Effector memory CD4-positive, alpha-beta T cell (primary cell): ENCODE measurements around the gene NOXRED1.

Experiments used
- DNase-seq, 3 donors: peaks; one replicate each; pipeline ENCODE4 v3.0.0-alpha.2; 2020
- H3K27ac ChIP-seq: 2 replicates; pipeline ENCODE4 v1.7.0; 2013; ENCODE audit warnings: mild to moderate bottlenecking, low read length, moderate library complexity; ENCODE audit not compliant: insufficient read depth, poor library complexity, severe bottlenecking
- H3K27me3 ChIP-seq: replicated peaks from 2 replicates; pipeline ENCODE4 v1.7.0; 2013; ENCODE audit warnings: mild to moderate bottlenecking, low read length; ENCODE audit not compliant: insufficient read depth, control insufficient read depth, poor library complexity, severe bottlenecking
- H3K36me3 ChIP-seq: 2 replicates; pipeline ENCODE4 v1.7.0; 2013; ENCODE audit warnings: mild to moderate bottlenecking, low read length, moderate library complexity; ENCODE audit not compliant: control insufficient read depth, insufficient read depth
- H3K4me1 ChIP-seq: 2 replicates; pipeline ENCODE4 v1.7.0; 2013; ENCODE audit warnings: low read length, mild to moderate bottlenecking; ENCODE audit not compliant: control insufficient read depth, insufficient read depth, poor library complexity, severe bottlenecking
- H3K4me3 ChIP-seq: 2 replicates; pipeline ENCODE4 v1.7.0; 2013; ENCODE audit warnings: low read length, low read depth, mild to moderate bottlenecking; ENCODE audit not compliant: insufficient read depth, poor library complexity, severe bottlenecking
- H3K9me3 ChIP-seq: 2 replicates; pipeline ENCODE4 v1.7.0; 2013; ENCODE audit warnings: mild to moderate bottlenecking, low read length, moderate library complexity; ENCODE audit not compliant: control insufficient read depth
- total RNA-seq, 3 donors: gene quantifications; one replicate each; lab custom pipeline; 2026; lab: John Stamatoyannopoulos, UW

NOXRED1 gene, protein sequence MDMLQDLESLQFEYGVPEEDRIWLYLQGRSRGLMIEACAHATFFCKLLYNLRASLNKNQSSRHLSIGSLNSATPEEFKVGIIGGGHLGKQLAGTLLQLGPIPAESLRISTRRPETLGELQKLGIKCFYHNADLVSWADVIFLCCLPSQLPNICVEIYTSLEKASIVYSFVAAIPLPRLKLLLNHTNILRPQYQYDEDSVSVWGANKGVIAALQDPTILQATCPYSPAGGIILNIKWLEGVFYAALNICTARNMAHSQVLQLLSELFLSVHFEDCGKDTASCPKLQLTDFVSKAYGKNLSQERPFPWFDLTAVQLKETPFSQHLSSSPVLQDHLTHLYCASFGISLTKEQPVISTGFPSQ
- total RNA-seq = 0.35 to 1.5 (median 1.0) reads per million in 3 donors

DNA sequence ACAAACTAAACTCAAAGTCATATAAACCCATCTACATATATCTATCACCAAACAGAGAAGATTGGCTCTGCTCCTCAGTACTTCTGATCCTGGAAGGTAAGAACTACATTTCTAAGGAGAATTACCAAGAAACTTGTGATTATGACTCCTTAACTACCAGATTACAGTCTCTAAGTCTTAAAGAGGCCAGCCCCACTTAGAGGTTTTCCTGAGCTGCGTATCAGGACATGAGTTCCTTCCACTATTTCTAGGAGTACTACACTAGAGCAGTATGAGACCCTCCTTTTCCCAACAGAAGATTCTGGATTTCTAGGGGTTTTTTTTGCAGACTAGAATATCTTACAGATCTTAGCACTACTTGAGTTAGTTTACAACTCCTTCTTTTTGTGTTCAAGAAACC, at the start of gene NOXRED1:
Gene NOXRED1 (minus strand): TSS at position 101 of the 400 bp plus-strand sequence. CDS start 634 bp downstream, outside the sequence.
- DNase-seq = no peak
- Histone ChIP-seq H3K36me3 (peaks cover 39% of the 10 kb centered on the region), H3K4me3 (no peak within 1 kb of the TSS), H3K4me1 (no peaks in the 10 kb centered on the region), H3K9me3 (no peaks in the 10 kb centered on the region), H3K27ac (no peak within 1 kb of the TSS), H3K27me3 (no peaks in the 10 kb centered on the region)

DNA sequence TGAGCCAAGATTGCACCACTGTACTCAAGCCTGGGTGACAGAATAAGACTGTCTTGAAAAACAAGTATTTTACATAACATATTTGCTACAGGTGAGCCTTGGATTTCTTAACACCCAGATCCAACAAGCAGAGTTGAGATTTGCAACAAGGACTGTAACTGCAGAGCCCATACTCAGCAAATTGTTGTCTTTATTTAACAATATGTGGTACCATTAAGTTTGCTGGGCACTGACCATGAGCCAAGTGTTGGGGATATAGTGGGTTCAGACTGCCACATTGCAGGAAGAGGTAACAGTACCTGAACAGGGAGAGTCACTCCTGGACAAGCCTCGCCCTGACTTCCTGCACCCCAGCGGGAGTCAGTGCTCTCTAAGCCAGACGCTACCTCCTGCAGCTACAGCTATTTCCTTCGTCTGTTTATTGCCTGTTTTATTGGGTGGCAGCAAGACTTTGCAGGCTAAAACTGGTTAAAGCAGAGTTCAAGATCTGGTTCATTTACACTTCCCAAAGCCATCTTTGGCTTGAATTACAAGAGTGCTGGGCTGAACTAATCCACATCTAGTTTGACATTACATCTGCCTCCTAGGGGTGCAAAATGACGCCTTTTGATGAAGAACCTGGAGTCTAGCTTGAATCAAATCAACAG, 47.0 kb upstream of the NOXRED1 start:
- DNase-seq = no peak
- H3K27ac ChIP-seq = no peak overlapping the region
- H3K27me3 ChIP-seq = no peaks in the 10 kb centered on the region
- no peak overlapping the region for H3K4me3 ChIP-seq
- H3K36me3 ChIP-seq = peaks cover 37% of the 10 kb centered on the region
- H3K9me3 ChIP-seq = no peaks in the 10 kb centered on the region
- H3K4me1 ChIP-seq = no peaks in the 10 kb centered on the region

DNA sequence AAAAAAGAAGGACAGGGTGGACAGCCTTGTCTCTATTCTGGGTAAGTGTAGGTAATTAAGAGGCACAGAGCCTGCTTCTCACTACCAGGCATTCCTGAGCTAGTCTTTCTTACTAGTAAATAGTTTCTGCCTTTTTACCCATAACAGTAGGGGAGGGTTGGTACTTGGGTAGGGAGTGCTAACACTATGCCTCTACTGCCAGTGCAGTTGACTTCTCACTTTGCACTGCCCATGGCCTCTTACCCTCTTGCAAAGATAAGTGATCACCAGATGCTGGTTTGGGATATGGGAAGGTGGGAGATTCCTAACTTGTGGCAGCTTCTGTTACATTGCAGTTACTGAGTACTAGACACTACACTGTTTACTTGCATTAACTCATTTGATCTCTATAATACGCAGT, 46.2 kb upstream of the NOXRED1 start:
- Histone ChIP-seq H3K27ac (no peak overlapping the region), H3K4me3 (no peak overlapping the region), H3K36me3 (peaks cover 46% of the 10 kb centered on the region), H3K4me1 (no peaks in the 10 kb centered on the region), H3K9me3 (no peaks in the 10 kb centered on the region), H3K27me3 (no peaks in the 10 kb centered on the region)
- DNase-seq = no peak

DNA sequence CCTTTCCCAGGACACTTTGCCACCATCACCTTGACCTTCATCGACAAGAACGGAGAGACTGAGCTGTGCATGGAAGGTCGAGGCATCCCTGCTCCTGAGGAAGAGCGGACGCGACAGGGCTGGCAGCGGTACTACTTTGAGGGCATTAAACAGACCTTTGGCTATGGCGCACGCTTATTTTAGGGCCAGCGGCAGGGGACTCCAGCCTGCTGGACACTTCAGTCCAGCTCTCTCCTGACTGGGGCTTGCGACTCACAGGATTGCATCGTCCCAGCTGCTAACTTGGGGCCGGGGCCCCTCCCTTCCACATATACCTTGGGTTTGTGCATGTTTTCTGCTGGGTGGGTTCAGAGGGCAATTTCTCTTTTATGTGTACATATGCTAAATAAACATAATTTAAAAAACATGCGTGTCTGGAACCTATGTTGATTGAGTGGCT, 45.8 kb upstream of the NOXRED1 start:
- no peak for DNase-seq

DNA sequence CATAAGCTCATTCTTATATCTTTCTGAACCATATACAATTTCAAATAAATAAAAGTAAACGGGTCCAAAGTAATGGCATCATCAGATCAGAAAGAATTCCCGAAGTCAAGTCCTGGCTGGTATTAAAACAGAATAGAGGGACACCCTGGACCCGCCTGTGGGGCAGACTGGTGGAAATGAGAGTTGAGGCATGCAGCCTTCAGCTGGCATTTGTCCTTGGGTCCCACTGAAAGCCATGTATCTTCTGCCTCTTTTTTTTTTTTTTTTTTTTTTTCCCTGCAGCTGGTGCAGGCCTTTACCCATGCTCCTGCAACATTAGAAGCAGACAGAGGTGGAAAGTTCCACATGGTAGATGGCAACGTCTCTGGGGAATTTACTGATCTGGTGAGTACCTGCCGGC, 44.5 kb upstream of the NOXRED1 start:
- no peak overlapping the region for H3K27ac ChIP-seq
- no peaks in the 10 kb centered on the region for H3K4me1 ChIP-seq
- no peaks in the 10 kb centered on the region for H3K27me3 ChIP-seq
- DNase-seq = no peak
- no peaks in the 10 kb centered on the region for H3K9me3 ChIP-seq
- peaks cover 62% of the 10 kb centered on the region for H3K36me3 ChIP-seq
- H3K4me3 ChIP-seq = no peak overlapping the region

More for the DNA sequence above, 45.8 kb upstream of the NOXRED1 start:
- Histone ChIP-seq H3K9me3 (no peaks in the 10 kb centered on the region), H3K4me3 (no peak overlapping the region), H3K27me3 (no peaks in the 10 kb centered on the region), H3K27ac (no peak overlapping the region), H3K36me3 (peaks cover 50% of the 10 kb centered on the region), H3K4me1 (no peaks in the 10 kb centered on the region)

DNA sequence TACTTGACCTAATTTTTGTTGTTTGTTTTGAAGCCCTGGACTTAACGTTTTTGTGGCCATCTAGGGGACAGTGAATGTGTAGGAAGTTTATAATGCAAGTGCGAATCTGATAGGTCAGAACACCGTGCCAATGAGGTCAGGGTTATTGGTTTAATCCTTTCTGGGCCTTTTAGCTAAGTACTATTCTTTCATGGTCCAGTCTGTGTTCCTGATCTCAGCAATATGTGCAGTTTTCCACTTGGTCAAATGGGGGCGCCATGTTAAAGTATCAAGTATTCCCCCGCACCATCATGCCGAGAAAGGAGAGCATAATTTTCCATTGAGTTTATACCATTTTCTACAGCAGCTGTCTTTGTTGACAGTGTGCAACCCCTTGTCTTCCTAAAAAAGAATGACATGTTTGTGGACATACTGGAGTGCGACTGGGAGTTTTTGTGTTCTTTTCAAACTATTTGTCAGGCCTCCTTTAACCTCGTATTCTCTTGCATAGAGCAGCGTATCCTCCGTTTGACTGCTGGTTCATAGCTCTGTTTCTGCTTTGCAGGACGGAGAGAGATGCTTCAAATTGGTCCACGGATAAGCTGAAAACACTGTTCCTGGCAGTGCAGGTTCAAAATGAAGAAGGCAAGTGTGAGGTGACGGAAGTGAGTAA, 35.9 kb upstream of the NOXRED1 start:
- Histone ChIP-seq H3K27ac (peak overlapping the region; percentile 34), H3K27me3 (no peaks in the 10 kb centered on the region), H3K36me3 (peaks cover 39% of the 10 kb centered on the region), H3K4me1 (peaks cover 17% of the 10 kb centered on the region), H3K4me3 (peak overlapping the region; percentile 77), H3K9me3 (no peaks in the 10 kb centered on the region)
- DNase-seq = peak in 2 of 3 donors; percentile 23 to 48

DNA sequence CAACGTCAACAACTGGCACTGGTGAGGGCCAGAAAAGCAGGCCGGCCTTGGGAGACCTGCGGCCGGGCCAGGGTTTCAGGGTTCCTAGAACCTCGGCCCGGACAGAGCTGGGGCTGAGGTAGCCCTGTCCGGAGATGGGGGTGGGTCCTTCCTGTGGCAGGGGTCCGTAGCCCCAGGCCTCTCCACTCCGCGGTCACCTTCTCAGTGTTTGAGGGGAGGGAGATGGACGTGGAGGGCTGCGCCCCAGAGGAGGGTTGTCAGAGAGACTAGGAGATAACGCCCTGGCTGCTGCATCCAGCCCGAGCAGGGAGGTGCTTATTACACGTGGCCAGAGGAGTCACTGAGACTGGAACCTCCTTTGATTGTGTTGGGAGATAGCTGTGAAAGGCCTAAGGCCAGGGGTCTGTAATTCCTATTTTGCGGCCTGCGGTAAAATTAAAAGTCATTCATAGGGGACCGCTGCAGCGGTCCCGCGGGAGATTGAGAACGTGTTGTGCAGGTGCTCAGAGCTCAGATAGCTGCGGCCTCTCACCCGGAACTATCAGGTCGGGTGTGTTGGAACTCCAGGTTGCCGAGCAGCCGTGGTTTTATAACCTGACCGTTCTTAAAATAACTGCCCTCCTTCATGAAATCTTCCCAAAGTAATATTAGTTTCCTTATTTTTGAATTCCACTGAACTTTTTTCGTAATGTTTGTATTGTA, 35.1 kb upstream of the NOXRED1 start:
- peak in 2 of 3 donors; percentile 4 to 14 for DNase-seq
- peak overlapping the region; percentile 84 for H3K27ac ChIP-seq
- peaks cover 17% of the 10 kb centered on the region for H3K4me1 ChIP-seq

DNA sequence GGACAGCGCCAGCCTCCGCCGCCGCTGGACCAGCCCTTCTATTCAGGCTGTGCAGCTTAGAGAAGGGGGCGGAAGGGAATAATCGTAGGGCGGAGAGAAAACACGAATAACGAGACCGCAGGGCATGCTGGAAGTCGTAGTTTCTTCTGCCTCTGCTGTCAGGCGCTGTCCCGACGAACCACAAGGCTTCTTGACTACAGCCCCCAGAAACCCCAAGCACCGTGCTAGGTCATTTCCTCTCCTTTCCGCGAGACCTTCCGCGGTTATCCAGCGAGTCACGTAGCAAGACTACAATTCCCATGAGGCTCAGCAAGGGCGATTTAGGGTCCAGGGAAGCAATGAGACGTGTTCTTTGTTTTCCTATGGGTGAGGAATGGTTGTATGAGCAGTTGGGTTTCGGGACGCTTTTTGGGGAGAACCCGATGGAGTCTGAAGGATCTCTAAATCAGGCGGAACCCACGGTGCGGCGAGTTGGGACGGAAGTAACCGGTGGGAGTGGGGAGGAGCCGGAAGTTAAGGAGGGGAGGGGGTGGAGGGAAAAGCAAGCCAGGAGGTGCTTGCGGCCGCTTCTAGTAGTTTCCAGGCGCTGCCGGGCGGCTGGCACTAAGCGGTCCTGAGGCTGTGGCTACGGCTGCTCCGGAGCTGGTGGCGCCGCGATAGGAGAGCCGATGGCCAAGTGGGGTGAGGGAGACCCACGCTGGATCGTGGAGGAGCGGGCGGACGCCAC, 34.4 kb upstream of the NOXRED1 start, which contains the start of the genes AHSA1 and VIPAS39:
Gene AHSA1 (plus strand): TSS at position 572 of the 727 bp plus-strand sequence. CDS start 97 bp downstream, at position 669.
Gene VIPAS39 (minus strand): TSS at position 80 of the 727 bp plus-strand sequence. CDS start 3,499 bp downstream, outside the sequence.
- Histone ChIP-seq H3K27ac (peak within 1 kb of the TSS; percentile 84), H3K9me3 (no peaks in the 10 kb centered on the region), H3K4me3 (peak within 1 kb of the TSS; percentile 77), H3K36me3 (peaks cover 32% of the 10 kb centered on the region), H3K27me3 (no peaks in the 10 kb centered on the region), H3K4me1 (peaks cover 17% of the 10 kb centered on the region)
- DNase-seq = peak; percentile 88 to 94 (median 93)

More for the DNA sequence above, 35.1 kb upstream of the NOXRED1 start:
- Histone ChIP-seq H3K9me3 (no peaks in the 10 kb centered on the region), H3K27me3 (no peaks in the 10 kb centered on the region), H3K36me3 (peaks cover 33% of the 10 kb centered on the region), H3K4me3 (peak overlapping the region; percentile 77)

DNA sequence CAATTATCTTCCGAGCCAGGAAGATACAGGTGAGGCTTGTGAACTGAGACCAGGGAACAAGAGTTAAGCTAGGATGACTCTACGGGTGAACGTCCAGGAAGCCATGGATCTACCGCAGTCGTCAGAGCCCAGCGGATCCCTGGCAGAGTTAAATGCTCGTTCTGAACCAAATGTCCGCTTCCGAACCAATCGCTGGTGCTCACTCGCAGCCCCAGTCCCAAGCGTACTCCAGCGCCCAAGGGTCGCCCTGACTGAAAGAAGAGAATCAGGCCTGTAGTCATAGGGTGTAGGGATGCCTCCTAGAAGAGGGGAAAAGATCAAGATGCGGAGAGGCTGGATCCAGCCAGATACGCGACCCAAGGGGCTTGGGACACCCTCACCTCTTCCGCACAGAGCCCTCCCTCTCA, 33.8 kb upstream of the NOXRED1 start:
- peak overlapping the region; percentile 84 for H3K27ac ChIP-seq
- H3K36me3 ChIP-seq = peaks cover 27% of the 10 kb centered on the region
- H3K4me1 ChIP-seq = peaks cover 17% of the 10 kb centered on the region
- H3K4me3 ChIP-seq = peak overlapping the region; percentile 77
- H3K27me3 ChIP-seq = no peaks in the 10 kb centered on the region
- DNase-seq = no peak
- no peaks in the 10 kb centered on the region for H3K9me3 ChIP-seq
